Stimulated activated naive CD4-positive, alpha-beta T cell (primary cell): Measurements from ENCODE around the gene TMOD3.
"Not testable (repeated sequence)": the region's sequence is repeated elsewhere in the genome, so short reads cannot be mapped to it uniquely, and the experiment has no call there.

Experiments
- DNase-seq, 6 experiments: peaks; one replicate each; lab custom pipeline; 2025; lab: John Stamatoyannopoulos, UW

TMOD3 gene

DNA sequence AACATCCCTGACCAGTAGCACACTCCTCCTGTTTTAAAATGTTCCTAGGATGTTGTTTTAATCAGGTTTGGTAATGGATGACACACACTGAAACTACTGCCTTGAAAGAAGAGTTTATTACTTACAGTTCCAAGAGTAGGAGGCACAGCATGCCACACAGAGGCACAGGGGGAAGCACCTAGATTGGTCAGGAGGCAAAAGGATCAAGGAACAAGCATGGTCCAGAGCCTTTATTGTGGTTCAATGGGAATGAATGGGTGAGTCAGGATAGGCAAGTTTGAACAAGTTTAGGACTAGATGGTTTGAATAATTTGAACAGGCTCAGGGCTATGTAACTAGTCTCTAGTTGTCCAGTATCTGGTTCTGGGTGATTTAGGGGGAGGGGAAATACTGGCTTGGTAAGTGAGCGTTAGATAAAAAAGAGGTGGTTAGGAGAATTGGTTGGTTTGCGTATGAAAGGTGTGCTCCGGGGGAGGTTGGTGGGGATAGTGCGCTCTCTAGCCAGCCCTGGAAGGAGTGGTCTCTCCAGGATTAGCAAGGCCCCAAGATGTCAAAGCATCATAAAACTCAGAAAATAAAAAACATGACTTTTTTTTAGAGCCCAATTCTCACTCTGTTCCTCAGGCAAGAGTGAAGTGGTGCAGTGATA lies 35.1 kb downstream of the TMOD3 start:
- no peak for DNase-seq

DNA sequence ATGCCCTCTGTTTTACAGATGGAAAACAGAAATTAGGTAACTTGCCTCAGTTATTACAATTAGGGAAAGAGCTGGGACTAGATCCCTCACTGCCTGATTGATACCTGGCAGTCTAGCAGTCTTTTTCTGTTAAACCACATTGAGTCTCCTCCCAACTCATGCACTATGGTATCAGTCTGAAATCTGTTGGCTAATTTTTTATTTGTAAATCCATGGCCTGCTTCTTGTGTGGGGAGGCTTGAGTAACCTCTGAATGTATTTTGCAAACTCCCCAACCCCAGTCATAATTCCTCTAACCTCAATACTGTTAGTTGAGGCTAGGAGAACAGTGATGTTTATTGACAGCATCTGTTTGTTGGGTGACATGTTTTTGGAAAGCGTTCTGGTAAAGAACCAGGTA lies 35.9 kb downstream of the TMOD3 start:
- DNase-seq = no peak

GRCh38 chr15:51866161-51866560 lies 36.7 kb downstream of the TMOD3 start:
- DNase-seq = no peak

GRCh38 chr15:51866751-51867150 lies 37.3 kb downstream of the TMOD3 start:
- DNase-seq = no peak

DNA sequence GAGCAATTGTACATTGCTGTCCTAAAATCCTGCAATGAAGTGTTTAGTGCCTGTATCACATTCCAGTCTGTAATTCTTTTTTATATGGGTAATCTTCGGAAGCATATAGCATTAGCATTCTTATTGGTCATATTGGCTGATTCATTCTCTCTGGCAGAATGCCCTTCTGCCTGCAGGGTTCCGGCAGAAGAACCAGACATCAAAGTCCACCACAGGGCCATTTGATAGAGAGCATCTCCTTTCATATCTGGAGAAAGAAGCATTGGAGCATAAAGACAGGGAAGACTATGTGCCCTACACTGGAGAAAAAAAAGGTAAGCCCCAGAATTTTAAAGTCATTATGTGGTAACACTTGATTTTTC lies 39.6 kb downstream of the TMOD3 start:
- no peak for DNase-seq

- DNase-seq = no peak
Measured at GRCh38 chr15:51870774-51871173, 41.3 kb downstream of the TMOD3 start.

DNA sequence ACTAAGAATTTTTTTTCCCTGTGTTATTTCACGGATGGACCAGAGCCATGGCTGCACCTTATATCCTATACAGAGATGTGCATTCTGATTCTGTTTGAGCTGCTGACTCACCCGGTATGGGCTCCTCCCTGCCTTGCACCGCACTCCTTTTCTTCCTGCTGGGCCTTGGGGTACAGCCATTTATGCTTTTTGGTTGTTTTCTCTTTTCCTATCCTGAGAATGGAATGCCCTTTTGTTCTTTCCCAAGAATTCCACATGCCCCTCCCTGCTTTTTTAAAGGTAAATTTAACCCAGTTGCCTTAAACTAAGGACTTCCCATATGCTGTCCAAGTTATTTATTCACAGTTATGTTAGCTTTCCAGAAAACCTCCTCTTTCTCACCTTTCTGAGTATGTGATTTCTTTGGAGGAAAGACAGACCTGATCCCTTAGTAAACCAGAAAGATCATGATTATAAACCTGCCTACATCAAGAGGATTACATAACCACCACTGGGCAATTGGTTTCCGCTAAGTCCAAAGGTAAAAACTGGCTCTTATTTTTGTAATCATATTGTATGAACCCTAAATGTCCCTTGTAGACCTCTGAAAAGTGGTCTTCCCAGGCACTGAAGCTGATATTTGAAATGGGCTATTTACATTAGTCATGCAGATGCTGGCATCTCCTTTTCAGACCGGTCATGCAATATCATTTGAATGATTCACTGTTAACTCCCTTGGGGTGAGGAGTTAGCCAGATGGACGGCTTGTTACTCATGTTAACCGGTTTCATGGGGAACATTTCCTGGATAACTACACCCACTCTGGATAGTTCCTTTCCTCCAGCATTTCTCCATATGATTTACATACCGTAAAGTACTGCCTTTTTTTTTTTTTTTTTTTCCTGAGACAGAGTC lies 45.5 kb downstream of the TMOD3 start:
- no peak for DNase-seq

- DNase-seq = no peak
Measured at GRCh38 chr15:51876169-51876568, 46.7 kb downstream of the TMOD3 start.

DNA sequence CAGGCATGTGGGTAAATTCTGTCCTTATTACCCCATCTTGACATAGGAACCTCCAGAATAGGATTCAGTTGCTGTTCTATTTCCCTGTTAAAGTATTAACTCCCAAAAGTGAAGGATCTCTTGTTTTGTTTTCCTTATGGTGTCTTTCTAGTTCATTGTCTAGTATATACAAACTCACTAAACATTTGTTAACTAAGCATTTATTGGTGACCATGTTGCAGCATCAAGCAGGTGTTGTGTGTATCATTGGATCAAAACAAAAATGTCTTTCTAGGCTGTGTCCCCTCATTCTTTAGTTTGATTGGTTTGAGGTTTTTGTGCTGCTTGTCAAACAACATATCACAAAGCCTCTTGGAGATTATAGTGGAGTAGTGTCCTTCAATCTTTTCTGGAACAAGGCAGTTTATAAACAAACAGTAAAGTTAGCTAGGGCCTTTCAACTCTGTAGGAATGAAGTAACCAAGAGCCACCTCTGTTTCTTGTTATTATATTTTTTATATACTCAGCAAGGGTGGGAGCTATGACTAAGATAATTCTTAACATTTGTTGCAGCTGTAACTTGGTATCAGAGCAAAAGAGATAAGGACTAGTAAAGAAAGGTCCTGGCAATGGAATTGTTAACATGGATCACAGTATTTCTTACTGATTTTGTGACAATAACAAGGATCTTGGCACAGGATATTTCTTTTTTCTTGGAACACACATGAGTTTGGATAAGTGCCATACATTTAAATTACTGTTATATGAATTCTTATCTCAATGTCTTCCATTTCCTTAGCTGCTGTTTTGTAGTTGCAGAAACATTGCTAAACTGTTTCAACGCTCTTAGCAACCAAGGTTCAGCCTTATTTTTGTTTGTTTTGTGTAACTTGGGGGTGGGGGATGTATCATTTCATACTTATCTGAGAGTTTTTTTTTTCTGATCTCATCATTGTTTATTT lies 49.3 kb downstream of the TMOD3 start:
- DNase-seq = no peak

- no peak for DNase-seq
Measured at GRCh38 chr15:51879555-51879954, 50.1 kb downstream of the TMOD3 start.

DNA sequence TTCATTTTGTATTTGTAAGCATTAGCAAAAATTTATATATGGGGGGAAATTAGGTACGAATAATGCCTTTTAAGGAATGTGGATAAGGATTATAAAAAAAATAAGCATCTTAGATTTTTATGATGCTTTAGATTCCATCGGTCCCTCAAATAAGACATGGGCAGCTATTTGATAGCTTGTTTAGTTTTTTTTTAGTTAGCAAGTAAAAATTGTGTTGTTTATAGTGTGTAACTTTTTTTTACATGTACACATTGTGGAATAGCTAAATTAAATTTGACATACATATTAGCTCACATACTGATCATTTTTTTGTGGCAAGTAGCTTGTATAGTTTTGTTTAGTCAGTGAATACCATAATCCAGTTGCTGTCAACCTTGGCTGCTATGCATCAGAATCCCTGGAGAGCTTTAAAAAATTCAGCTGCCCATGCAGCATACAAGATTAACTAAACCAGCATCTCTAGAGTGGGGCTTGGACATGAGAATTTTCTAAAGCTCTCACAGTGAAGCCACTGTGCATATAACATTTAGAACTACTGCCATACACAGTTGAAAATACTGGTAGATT lies 53.9 kb downstream of the TMOD3 start:
- DNase-seq = no peak

- no peak for DNase-seq
Measured at GRCh38 chr15:51884041-51884440, 54.6 kb downstream of the TMOD3 start.

DNA sequence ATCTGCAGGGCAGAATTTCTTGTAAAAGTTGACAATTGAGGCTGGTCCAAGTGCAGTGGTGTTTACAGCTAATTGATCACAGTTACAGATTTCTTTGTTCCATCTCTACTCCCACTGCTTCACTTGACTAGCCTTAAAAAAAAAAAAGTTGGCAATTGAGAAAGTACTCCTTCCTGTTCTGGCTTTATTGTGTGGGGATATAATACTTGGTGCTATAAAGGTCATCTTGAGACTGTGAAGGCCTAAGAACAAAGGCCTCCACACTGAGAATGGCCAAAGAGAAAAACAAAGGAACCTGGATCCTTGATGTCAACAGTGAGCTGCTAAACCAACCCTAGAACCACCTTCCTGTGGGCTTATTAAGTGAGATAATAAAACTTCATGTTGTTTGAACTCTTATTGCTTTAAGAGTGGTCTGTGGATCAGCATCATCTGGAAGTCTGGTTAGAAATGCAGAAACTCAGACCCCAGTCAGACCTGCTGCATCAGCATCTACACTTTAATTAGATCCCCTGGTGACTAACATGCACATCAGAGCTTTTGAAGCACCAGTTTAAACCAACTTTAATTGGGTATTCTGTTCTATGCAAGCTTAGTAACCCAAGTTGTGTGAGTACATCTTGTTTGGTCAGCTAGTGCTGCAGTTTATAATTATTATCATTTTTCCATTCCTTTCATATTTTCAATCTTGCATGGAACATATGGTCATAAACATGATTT lies 55.2 kb downstream of the TMOD3 start:
- no peak for DNase-seq

GRCh38 chr15:51885758-51886157 lies 56.3 kb downstream of the TMOD3 start:
- DNase-seq = not testable (repeated sequence)

DNA sequence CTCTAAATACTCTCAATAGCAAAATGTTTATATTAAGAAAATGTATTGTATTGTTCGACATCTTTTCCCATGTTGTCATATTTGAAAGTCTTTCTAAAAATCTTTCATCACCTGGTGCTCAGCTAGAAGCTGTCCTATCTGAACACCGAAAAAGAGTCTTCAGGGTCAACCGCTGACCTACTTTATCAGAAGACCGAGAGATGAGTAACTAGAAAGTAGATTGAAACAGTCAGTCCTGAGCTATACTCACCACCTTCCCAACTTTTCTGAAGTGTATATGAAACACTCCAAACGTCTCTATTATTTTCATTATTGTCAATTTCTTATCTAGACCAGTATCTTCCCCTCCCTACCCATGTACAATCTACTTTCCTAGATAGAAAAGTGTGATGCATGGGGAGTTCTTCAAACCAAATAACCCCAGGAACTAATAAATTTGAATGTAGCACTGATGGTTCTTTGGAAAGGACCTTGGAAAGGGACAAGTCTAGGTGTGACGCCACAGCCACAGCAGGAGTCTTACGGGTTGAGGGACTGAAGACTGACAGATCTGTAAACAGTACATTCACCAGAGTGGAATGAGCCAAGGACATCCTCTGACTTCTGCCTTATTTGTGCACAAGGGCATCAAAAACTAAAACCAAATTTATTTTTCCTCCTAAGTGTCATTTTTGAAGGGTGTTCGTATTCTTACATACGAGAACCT lies 58.6 kb downstream of the TMOD3 start:
- no peak for DNase-seq

DNA sequence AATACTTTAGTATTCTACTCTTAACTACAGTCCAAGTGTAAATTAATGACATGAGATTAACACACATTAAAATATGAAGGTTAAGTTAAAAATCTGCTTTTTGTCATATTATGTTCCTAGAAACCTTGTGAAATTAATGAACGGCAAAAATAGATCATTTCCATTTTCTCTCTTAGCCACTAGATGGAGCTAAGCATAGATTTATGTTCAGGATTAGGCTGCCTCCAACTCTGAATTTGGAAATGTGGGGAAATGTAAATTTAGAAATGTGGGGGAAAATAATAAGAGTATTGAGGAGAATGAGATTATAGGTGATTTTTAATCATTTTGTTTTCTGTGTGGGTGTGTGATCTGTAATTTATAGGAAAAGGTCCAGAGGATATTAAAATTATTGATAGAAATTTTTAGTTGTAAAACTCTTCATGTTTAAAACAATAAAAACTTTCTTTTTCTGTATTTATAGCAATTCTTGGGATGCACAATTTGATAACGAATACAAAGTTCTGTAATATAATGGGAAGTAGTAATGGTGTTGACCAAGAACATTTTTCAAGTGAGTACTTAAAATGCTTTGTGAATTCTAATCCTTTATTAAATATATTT lies 59.2 kb downstream of the TMOD3 start:
- DNase-seq = peak in 2 of 6 experiments; percentile 18 to 23

DNA sequence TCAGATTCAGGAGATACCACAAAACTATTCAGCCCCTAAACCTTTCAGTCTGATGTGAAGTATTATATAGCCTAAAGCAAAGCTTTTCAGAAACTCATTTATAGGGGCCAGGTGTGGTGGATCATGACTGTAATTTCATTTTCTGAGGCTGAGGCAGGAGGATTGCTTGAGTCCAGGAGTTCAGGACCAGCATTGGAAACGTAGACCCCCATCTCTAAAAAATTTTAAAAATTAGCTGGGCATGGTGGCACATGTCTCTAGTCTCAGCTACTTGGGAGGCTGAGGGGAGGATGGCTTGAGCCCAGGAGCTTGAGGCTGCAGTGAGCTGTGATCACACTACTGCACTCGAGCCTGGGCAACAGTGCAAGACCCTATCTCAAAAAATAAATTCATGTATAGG lies 60.0 kb downstream of the TMOD3 start:
- no peak for DNase-seq

DNA sequence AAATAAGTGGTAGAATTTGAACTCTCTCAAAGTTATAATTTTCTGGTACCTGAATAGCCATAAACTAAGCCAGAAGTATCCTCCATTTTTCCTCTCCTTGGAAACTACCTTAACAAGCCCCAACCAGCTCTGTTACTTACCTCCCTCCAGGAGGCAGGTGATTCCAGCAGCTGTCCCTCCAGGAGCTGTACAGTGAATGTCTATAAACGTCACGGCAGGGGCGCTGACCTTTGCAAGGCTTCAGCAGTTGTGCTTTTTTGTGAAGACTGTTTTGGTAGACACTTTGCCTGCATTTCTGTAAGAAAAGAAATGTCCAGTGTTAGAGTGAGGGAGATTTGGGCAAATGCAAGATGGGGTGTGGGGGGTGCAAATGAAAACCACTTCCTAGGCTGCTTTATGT lies 75.0 kb downstream of the TMOD3 start:
- DNase-seq = no peak

GRCh38 chr15:51904931-51905330 lies 75.5 kb downstream of the TMOD3 start:
- no peak for DNase-seq

DNA sequence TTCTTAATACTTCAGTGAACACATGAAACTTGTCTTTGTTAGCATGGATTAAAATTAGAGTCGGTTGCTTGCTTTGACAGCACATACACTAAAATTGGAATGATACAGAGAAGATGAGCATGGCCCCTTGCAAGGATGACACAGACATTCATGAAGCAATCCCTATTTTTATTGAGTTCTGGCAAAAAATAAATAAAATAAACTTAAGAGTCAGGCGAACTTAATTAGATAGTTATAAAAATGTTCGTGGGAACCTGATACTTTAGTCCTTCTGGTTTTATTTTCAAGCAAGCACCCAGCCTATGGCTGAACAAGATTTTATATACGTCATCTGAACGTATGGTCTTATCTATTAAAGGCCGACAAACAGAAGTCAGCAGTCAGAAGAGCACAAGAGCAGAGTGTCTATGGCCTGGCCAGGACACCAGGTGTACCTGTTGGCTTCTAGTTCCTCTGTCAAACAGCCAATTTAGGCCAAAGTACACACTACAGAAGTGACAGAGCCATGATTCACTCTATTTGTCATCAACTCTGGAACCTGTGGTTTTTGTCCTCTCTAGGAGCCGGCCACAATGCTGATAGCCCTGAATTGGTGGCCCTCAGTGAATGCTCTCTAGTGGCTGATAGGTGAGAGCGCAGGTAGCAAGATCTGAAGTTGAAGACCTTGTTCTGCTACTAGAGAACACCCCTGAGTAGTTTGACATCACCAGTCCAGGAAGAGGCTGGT lies 77.8 kb downstream of the TMOD3 start:
- no peak for DNase-seq
